OCI-LY7 (cell line): ENCODE measurements around the gene MAGI1. TPM values are rescaled to one million over a fixed set of nuclear protein-coding genes. Genes with fewer than 3 reads are reported as not detected.

ENCODE experiments used
- BruUV-seq: library from RNA; stranded (reverse); fragments of 400-500 nt; replicated peaks from 2 replicates; lab custom pipeline; 2021; lab: Mats Ljungman, UMichigan
- CTCF ChIA-PET: fragments of 300-600 bp; sonication (Branson Sonifier 250); formaldehyde crosslinking; loops from one replicate; lab custom pipeline; 2022; ENCODE audit warnings: antibody characterized with exemption; ENCODE audit not compliant: unreplicated experiment; lab: Charles Lee
- POLR2A ChIA-PET: fragments of 300-600 bp; sonication (Branson Sonifier 250); formaldehyde crosslinking; loops from one replicate; lab custom pipeline; 2022; ENCODE audit warnings: antibody characterized with exemption; lab: Charles Lee
- DNase-seq: peaks from one replicate; pipeline ENCODE4 v3.0.0-alpha.2; 2015; ENCODE audit warnings: low spot score
- H2AFZ ChIP-seq: fragments of 200-600 bp; sonication (generic), shearing (Covaris generic); 2 replicates; pipeline ENCODE4 v1.6.1; 2014; ENCODE audit warnings: mild to moderate bottlenecking, antibody characterized with exemption, low read length, moderate library complexity
- H3K27ac ChIP-seq: fragments of 200-600 bp; sonication (generic); 2 replicates; pipeline ENCODE4 v1.5.1; 2014; ENCODE audit warnings: mixed run types, low read depth, mild to moderate bottlenecking, moderate library complexity, low read length, inconsistent platforms; ENCODE audit not compliant: poor library complexity, severe bottlenecking
- H3K36me3 ChIP-seq: fragments of 200-600 bp; sonication (generic); 2 replicates; pipeline ENCODE4 v1.6.1; 2014; ENCODE audit warnings: mild to moderate bottlenecking, antibody characterized with exemption, low read length, moderate library complexity, mixed read lengths; ENCODE audit not compliant: insufficient read depth
- H3K4me1 ChIP-seq: fragments of 200-600 bp; sonication (generic); 2 replicates; pipeline ENCODE4 v1.5.1; 2014; ENCODE audit warnings: mild to moderate bottlenecking, low read length; ENCODE audit not compliant: insufficient read depth, poor library complexity, severe bottlenecking
- H3K4me2 ChIP-seq: fragments of 200-600 bp; sonication (generic); 2 replicates; pipeline ENCODE4 v1.6.1; 2014; ENCODE audit warnings: mild to moderate bottlenecking, low read length
- H3K4me3 ChIP-seq: fragments of 200-600 bp; sonication (generic); 2 replicates; pipeline ENCODE4 v1.5.1; 2014; ENCODE audit warnings: mild to moderate bottlenecking, low read depth, low read length; ENCODE audit not compliant: poor library complexity, severe bottlenecking
- H3K79me2 ChIP-seq: fragments of 200-600 bp; sonication (generic); 2 replicates; pipeline ENCODE4 v1.6.1; 2016; ENCODE audit warnings: low read depth, mild to moderate bottlenecking, low read length, moderate library complexity, mixed read lengths; ENCODE audit not compliant: insufficient read depth
- H3K9me2 ChIP-seq: fragments of 200-600 bp; sonication (generic); 2 replicates; pipeline ENCODE4 v1.6.1; 2016; ENCODE audit warnings: mild to moderate bottlenecking, low read length, mixed read lengths; ENCODE audit not compliant: insufficient read depth
- H3K9me3 ChIP-seq: fragments of 200-600 bp; sonication (generic); 2 replicates; pipeline ENCODE4 v1.6.1; 2014; ENCODE audit warnings: mild to moderate bottlenecking, mixed run types, low read length, mixed read lengths
- H4K20me1 ChIP-seq: fragments of 200-600 bp; sonication (generic); 2 replicates; pipeline ENCODE4 v1.6.1; 2014; ENCODE audit warnings: mild to moderate bottlenecking, antibody characterized with exemption, low read length, moderate library complexity, mixed read lengths; ENCODE audit not compliant: insufficient read depth
- CTCF ChIP-seq: fragments of 200-600 bp; sonication (generic); conservative IDR thresholded peaks from 2 replicates; pipeline ENCODE4 v1.5.1; 2014; ENCODE audit warnings: mild to moderate bottlenecking, antibody characterized with exemption, low read length, moderate library complexity, mixed read lengths
- EZH2phosphoT487 ChIP-seq: fragments of 200-600 bp; sonication (generic); IDR thresholded peaks from 2 replicates; pipeline ENCODE4 v1.6.1; 2018; ENCODE audit warnings: low read depth, borderline replicate concordance, mild to moderate bottlenecking, mixed run types, antibody characterized with exemption, low read length, moderate library complexity, mixed read lengths
- intact Hi-C: fragments of 100-400 bp; cut with micrococcal nuclease; formaldehyde crosslinking; loops from one replicate; pipeline ENCODE4 v1.10.0; 2022; ENCODE audit not compliant: unreplicated experiment
- total RNA-seq, 2 experiments: library from RNA; depleted of rRNA in 1 of 2; stranded (reverse); fragments of >200 nt in 1 of 2; shearing (Covaris generic) in 1 of 2; gene quantifications; 2 replicates each; pipeline ENCODE4 v1.2.3, GENCODE V29; 2014 to 2022

Gene MAGI1
- total RNA-seq, 2 experiments from 2014 or later = 0.63 to 2.5 TPM

- Histone ChIP-seq H4K20me1 (no peaks in the 10 kb centered on the region), H3K4me2 (no peak overlapping the region), H3K4me1 (no peaks in the 10 kb centered on the region), H3K27ac (no peak overlapping the region), H3K79me2 (no peaks in the 10 kb centered on the region), H3K9me3 (no peaks in the 10 kb centered on the region), H3K36me3 (no peaks in the 10 kb centered on the region), H2AFZ (no peak overlapping the region), H3K4me3 (no peak overlapping the region), H3K9me2 (no peaks in the 10 kb centered on the region)
- intact Hi-C loops = no loop called here
- TF ChIP-seq EZH2phosphoT487 (no peak), CTCF (no peak)
- no TSS peak for BruUV-seq
- ChIA-PET CTCF (no interaction called here), POLR2A (no interaction called here)
- no peak for DNase-seq
Observed at GRCh38 chr3:65564483-65564882, 474.2 kb downstream of the MAGI1 start.

- no peaks in the 10 kb centered on the region for H4K20me1 ChIP-seq
- no peaks in the 10 kb centered on the region for H3K36me3 ChIP-seq
- TF ChIP-seq EZH2phosphoT487 (no peak), CTCF (no peak)
- H3K4me1 ChIP-seq = no peaks in the 10 kb centered on the region
- ChIA-PET CTCF (no interaction called here), POLR2A (no interaction called here)
- no peaks in the 10 kb centered on the region for H3K79me2 ChIP-seq
- no peak overlapping the region for H3K4me2 ChIP-seq
- H3K9me3 ChIP-seq = no peaks in the 10 kb centered on the region
- intact Hi-C loops = no loop called here
- H3K4me3 ChIP-seq = no peak overlapping the region
- no peak for DNase-seq
- H3K27ac ChIP-seq = no peak overlapping the region
- no peaks in the 10 kb centered on the region for H3K9me2 ChIP-seq
- BruUV-seq = no TSS peak
- no peak overlapping the region for H2AFZ ChIP-seq
Observed at GRCh38 chr3:65563861-65564260, 474.9 kb downstream of the MAGI1 start.

GRCh38 chr3:65562447-65562846 is 476.3 kb downstream of the MAGI1 start:
- H2AFZ ChIP-seq = no peak overlapping the region

More at GRCh38 chr3:65562447-65562846, 476.3 kb downstream of the MAGI1 start:
- no peaks in the 10 kb centered on the region for H4K20me1 ChIP-seq
- no peaks in the 10 kb centered on the region for H3K9me2 ChIP-seq
- H3K4me1 ChIP-seq = no peaks in the 10 kb centered on the region
- no peak overlapping the region for H3K4me2 ChIP-seq
- DNase-seq = no peak
- H3K27ac ChIP-seq = no peak overlapping the region
- TF ChIP-seq CTCF (no peak), EZH2phosphoT487 (no peak)
- intact Hi-C loops = no loop called here
- CTCF ChIA-PET = no interaction called here
- POLR2A ChIA-PET = no interaction called here
- no peaks in the 10 kb centered on the region for H3K79me2 ChIP-seq
- BruUV-seq = no TSS peak
- H3K4me3 ChIP-seq = no peak overlapping the region
- no peaks in the 10 kb centered on the region for H3K36me3 ChIP-seq
- H3K9me3 ChIP-seq = no peaks in the 10 kb centered on the region
